Stimulated activated CD4-positive, alpha-beta T cell treated with anti-CD3 and anti-CD28 coated beads, TNF-alpha, amount 100 ng/mL, for 4 hours (primary cell): ENCODE measurements around the gene LHX3.
"Not testable (repeated sequence)": the region's sequence is repeated elsewhere in the genome, so short reads cannot be mapped to it uniquely, and the experiment has no call there.

Source experiments
- DNase-seq, 3 experiments: peaks; one replicate each; pipeline ENCODE4 v3.0.0-alpha.2; 2020; ENCODE audit warnings: low read depth in 3 of 3

The LHX3 gene

GRCh38 chr9:136153381-136154065 is 51.4 kb downstream of the LHX3 start:
- no peak for DNase-seq

GRCh38 chr9:136152931-136153330 is 52.0 kb downstream of the LHX3 start:
- no peak for DNase-seq

- no peak for DNase-seq
Observed at GRCh38 chr9:136152543-136152866, 52.4 kb downstream of the LHX3 start.

GRCh38 chr9:136151848-136152542 is 52.9 kb downstream of the LHX3 start:
- DNase-seq = no peak

GRCh38 chr9:136151214-136151804 is 53.6 kb downstream of the LHX3 start:
- DNase-seq = no peak

- not testable (repeated sequence) for DNase-seq
Observed at GRCh38 chr9:136150664-136151213, 54.2 kb downstream of the LHX3 start.

- no peak for DNase-seq
Observed at GRCh38 chr9:136149853-136150252, 55.1 kb downstream of the LHX3 start.

GRCh38 chr9:136149337-136149736 is 55.6 kb downstream of the LHX3 start:
- no peak for DNase-seq

- DNase-seq = no peak
Observed at GRCh38 chr9:136148766-136149165, 56.2 kb downstream of the LHX3 start.

GRCh38 chr9:136147890-136148714 is 56.8 kb downstream of the LHX3 start:
- DNase-seq = no peak

GRCh38 chr9:136147038-136147889 is 57.7 kb downstream of the LHX3 start:
- no peak for DNase-seq
